ENCODE data around the gene STK40. TPM values are rescaled to one million over a fixed set of nuclear protein-coding genes. Genes with fewer than 3 reads are reported as not detected.

Gene STK40
- total RNA-seq, 1 experiment from 2014 or later: 14.4 TPM

- no TSS peak for BruUV-seq (replicated peaks)
- CTCF ChIA-PET: interaction anchor here (0.5 to 1.7 kb wide), 4 partner anchors 27 to 1466 kb away, joined by 3 to 17 read pairs (median 5); partner anchors contain the start of genes C1orf122 and YRDC
- peaks cover 19% of the 10 kb centered on the region; the same call in 1 of the 2 replicates for H3K36me3 ChIP-seq (ENCODE audit: low read depth, low read length)
- no peak overlapping the region for H3K4me2 ChIP-seq (ENCODE audit: low read length)
- H3K4me1 ChIP-seq (ENCODE audit: insufficient read depth, low read length): peaks cover 15% of the 10 kb centered on the region
- H3K9me2 ChIP-seq (replicated peaks; ENCODE audit: low read length): no peaks in the 10 kb centered on the region
- no peaks in the 10 kb centered on the region for H3K9me3 ChIP-seq (ENCODE audit: low read length)
- ATAC-seq: no peak
- H3K9ac ChIP-seq (ENCODE audit: low read length): no peak overlapping the region
- intact Hi-C loops (cut with micrococcal nuclease): loop anchor here (1.0 to 5.0 kb wide), 3 partner anchors 28 to 79 kb away; partner anchors contain the start of gene STK40
- H3K27ac ChIP-seq (ENCODE audit: low read length): no peak overlapping the region
- POLR2A ChIA-PET (ENCODE audit: unreplicated experiment): no interaction called here
- no peaks in the 10 kb centered on the region for H3K27me3 ChIP-seq (ENCODE audit: low read length)
- no peak for DNase-seq
- no peaks in the 10 kb centered on the region for H4K20me1 ChIP-seq (ENCODE audit: low read length)
- H3F3A ChIP-seq (ENCODE audit: low read length, unreplicated experiment): no peaks in the 10 kb centered on the region
- TF ChIP-seq EZH2phosphoT487 (IDR thresholded peaks at IDR 0.05; ENCODE audit: borderline replicate concordance, low read length): no peak
- TF ChIP-seq, protein P1, sequence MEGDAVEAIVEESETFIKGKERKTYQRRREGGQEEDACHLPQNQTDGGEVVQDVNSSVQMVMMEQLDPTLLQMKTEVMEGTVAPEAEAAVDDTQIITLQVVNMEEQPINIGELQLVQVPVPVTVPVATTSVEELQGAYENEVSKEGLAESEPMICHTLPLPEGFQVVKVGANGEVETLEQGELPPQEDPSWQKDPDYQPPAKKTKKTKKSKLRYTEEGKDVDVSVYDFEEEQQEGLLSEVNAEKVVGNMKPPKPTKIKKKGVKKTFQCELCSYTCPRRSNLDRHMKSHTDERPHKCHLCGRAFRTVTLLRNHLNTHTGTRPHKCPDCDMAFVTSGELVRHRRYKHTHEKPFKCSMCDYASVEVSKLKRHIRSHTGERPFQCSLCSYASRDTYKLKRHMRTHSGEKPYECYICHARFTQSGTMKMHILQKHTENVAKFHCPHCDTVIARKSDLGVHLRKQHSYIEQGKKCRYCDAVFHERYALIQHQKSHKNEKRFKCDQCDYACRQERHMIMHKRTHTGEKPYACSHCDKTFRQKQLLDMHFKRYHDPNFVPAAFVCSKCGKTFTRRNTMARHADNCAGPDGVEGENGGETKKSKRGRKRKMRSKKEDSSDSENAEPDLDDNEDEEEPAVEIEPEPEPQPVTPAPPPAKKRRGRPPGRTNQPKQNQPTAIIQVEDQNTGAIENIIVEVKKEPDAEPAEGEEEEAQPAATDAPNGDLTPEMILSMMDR (conservative IDR thresholded peaks at IDR 0.05; ENCODE audit: low read depth, low read length): no peak
- no peak for TF ChIP-seq EZH2 (IDR thresholded peaks at IDR 0.05; ENCODE audit: low read length, unreplicated experiment)
- H3K4me3 ChIP-seq (ENCODE audit: low read length): no peak overlapping the region
- no peak overlapping the region for H2AFZ ChIP-seq (ENCODE audit: low read length)
- H3K79me2 ChIP-seq (ENCODE audit: low read length): no peaks in the 10 kb centered on the region
These were observed 44.0 kb downstream of the STK40 start for GRCh38 chr1:36341626-36342320.

DNA sequence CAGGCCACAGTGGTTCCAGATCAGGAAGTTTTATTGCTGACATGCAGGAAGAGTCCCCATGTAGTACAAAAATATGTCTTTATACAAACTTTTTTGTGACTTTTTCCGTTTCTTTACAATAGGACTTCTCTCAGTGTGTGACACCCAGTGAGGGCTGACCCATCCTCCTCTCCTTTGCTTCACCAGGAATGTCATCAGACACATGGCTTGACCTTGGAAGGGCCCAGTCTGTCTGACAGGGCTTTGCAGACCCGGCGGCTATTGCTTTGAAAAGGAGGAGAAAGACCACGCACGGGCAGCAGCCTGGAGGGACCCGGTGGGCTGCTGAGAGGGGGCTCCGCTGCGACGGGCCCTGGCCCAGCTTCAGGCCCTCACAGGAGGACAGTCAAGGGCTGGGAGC is 46.1 kb downstream of the STK40 start:
- ChIA-PET CTCF (no interaction called here), POLR2A (ENCODE audit: unreplicated experiment) (no interaction called here)
- H2AFZ ChIP-seq (ENCODE audit: low read length): no peak overlapping the region
- intact Hi-C loops (cut with micrococcal nuclease): loop anchor here (5.0 kb wide), 1 partner anchor 48 kb away; the partner anchor contains the start of gene STK40
- TF ChIP-seq, protein P1 (conservative IDR thresholded peaks at IDR 0.05; ENCODE audit: low read depth, low read length): no peak
- TF ChIP-seq EZH2phosphoT487 (IDR thresholded peaks at IDR 0.05; ENCODE audit: borderline replicate concordance, low read length) (no peak), EZH2 (IDR thresholded peaks at IDR 0.05; ENCODE audit: low read length, unreplicated experiment) (no peak)
- H3K36me3 ChIP-seq (ENCODE audit: low read depth, low read length): peaks cover 12% of the 10 kb centered on the region; the same call in 1 of the 2 replicates
- no peak overlapping the region for H3K9ac ChIP-seq (ENCODE audit: low read length)
- no peaks in the 10 kb centered on the region for H3K9me3 ChIP-seq (ENCODE audit: low read length)
- H3K9me2 ChIP-seq (replicated peaks; ENCODE audit: low read length): no peaks in the 10 kb centered on the region
- H4K20me1 ChIP-seq (ENCODE audit: low read length): no peaks in the 10 kb centered on the region
- no peaks in the 10 kb centered on the region for H3K27me3 ChIP-seq (ENCODE audit: low read length)
- no peak overlapping the region for H3K27ac ChIP-seq (ENCODE audit: low read length)
- BruUV-seq (replicated peaks): no TSS peak
- H3K79me2 ChIP-seq (ENCODE audit: low read length): no peaks in the 10 kb centered on the region
- ATAC-seq (no peak), DNase-seq (no peak)
- H3K4me3 ChIP-seq (ENCODE audit: low read length): no peak overlapping the region
- H3F3A ChIP-seq (ENCODE audit: low read length, unreplicated experiment): no peaks in the 10 kb centered on the region
- no peak overlapping the region for H3K4me2 ChIP-seq (ENCODE audit: low read length)
- peaks cover 15% of the 10 kb centered on the region for H3K4me1 ChIP-seq (ENCODE audit: insufficient read depth, low read length)

- H3K4me2 ChIP-seq (ENCODE audit: low read length): no peak overlapping the region
- H3K27me3 ChIP-seq (ENCODE audit: low read length): no peaks in the 10 kb centered on the region
- no peak overlapping the region for H3K4me3 ChIP-seq (ENCODE audit: low read length)
- intact Hi-C loops (cut with micrococcal nuclease): no loop called here
- TF ChIP-seq EZH2 (IDR thresholded peaks at IDR 0.05; ENCODE audit: low read length, unreplicated experiment) (no peak), EZH2phosphoT487 (IDR thresholded peaks at IDR 0.05; ENCODE audit: borderline replicate concordance, low read length) (no peak)
- TF ChIP-seq, protein P1 (conservative IDR thresholded peaks at IDR 0.05; ENCODE audit: low read depth, low read length): no peak
- DNase-seq: no peak
- no peak overlapping the region for H3K27ac ChIP-seq (ENCODE audit: low read length)
- no peak for ATAC-seq
- no peak overlapping the region for H2AFZ ChIP-seq (ENCODE audit: low read length)
- no peaks in the 10 kb centered on the region for H3K9me2 ChIP-seq (replicated peaks; ENCODE audit: low read length)
- ChIA-PET CTCF (no interaction called here), POLR2A (ENCODE audit: unreplicated experiment) (no interaction called here)
- no peaks in the 10 kb centered on the region for H4K20me1 ChIP-seq (ENCODE audit: low read length)
- H3K4me1 ChIP-seq (ENCODE audit: insufficient read depth, low read length): peaks cover 15% of the 10 kb centered on the region
- no peak overlapping the region for H3K9ac ChIP-seq (ENCODE audit: low read length)
- no peaks in the 10 kb centered on the region for H3K79me2 ChIP-seq (ENCODE audit: low read length)
- H3K36me3 ChIP-seq (ENCODE audit: low read depth, low read length): peaks cover 12% of the 10 kb centered on the region; the same call in 1 of the 2 replicates
- no peaks in the 10 kb centered on the region for H3F3A ChIP-seq (ENCODE audit: low read length, unreplicated experiment)
- BruUV-seq (replicated peaks): no TSS peak
- H3K9me3 ChIP-seq (ENCODE audit: low read length): no peaks in the 10 kb centered on the region
These were observed 46.5 kb downstream of the STK40 start for GRCh38 chr1:36339215-36339614.

All from PC-3 (cell line).